Gastroesophageal sphincter (tissue), 4 donors: ENCODE results near the gene GPX7. TPM values are rescaled to one million over a fixed set of nuclear protein-coding genes. Genes with fewer than 3 reads are reported as not detected.
A peak's percentile ranks its signal among the peaks of the same experiment; 100 is the strongest.

Source experiments
- ATAC-seq: fragments of 150-250 bp; one replicate; pipeline ENCODE4 v1.9.1; 2016; ENCODE audit warnings: mild to moderate bottlenecking, moderate library complexity
- H3K27ac ChIP-seq, 4 donors: fragments of 200-600 bp; sonication (generic) in 3 of 4; 1 replicate in 3 of 4; 2 replicates in 1 of 4; pipeline ENCODE4 v1.5.1; 2016 to 2019
- H3K27me3 ChIP-seq: fragments of 200-600 bp; sonication (generic); one replicate; pipeline ENCODE4 v1.5.1; 2019
- H3K36me3 ChIP-seq, 2 donors: fragments of 200-600 bp; sonication (generic); one replicate each; pipeline ENCODE4 v1.5.1; 2019; ENCODE audit warnings: control low read depth in 1 of 2
- H3K4me1 ChIP-seq, 3 donors: fragments of 200-600 bp; sonication (generic); 1 replicate in 2 of 3; 2 replicates in 1 of 3; pipeline ENCODE4 v1.5.1; 2016 to 2019; ENCODE audit warnings: control low read depth in 2 of 3
- H3K4me3 ChIP-seq, 2 donors: fragments of 200-600 bp; sonication (generic); one replicate each; pipeline ENCODE4 v1.5.1; 2019; ENCODE audit warnings: mild to moderate bottlenecking in 1 of 2, moderate library complexity in 1 of 2
- H3K9me3 ChIP-seq, 3 donors: fragments of 200-600 bp; sonication (generic); one replicate each; pipeline ENCODE4 v1.5.1; 2017 to 2019; ENCODE audit warnings: control low read depth in 2 of 3
- CTCF ChIP-seq, 4 experiments: fragments of 200-600 bp in 2 of 4; fragments of 450-650 bp in 2 of 4; sonication (generic) in 1 of 4; IDR thresholded peaks; one replicate each; pipeline ENCODE4 v1.5.1; 2017 to 2019; ENCODE audit warnings: antibody characterized with exemption in 4 of 4, mild to moderate bottlenecking in 2 of 4, moderate library complexity in 2 of 4
- EP300 ChIP-seq: sonication (generic); formaldehyde crosslinking; IDR thresholded peaks from one replicate; pipeline ENCODE4 v1.6.1; 2017; ENCODE audit warnings: antibody characterized with exemption, mild to moderate bottlenecking
- POLR2A ChIP-seq, 2 donors: fragments of 450-650 bp; IDR thresholded peaks; one replicate each; pipeline ENCODE4 v1.6.1; 2017; ENCODE audit warnings: antibody characterized with exemption in 2 of 2, mild to moderate bottlenecking in 2 of 2, moderate library complexity in 1 of 2
- POLR2AphosphoS5 ChIP-seq: sonication (generic); formaldehyde crosslinking; IDR thresholded peaks from one replicate; pipeline ENCODE4 v1.6.1; 2017; ENCODE audit warnings: antibody characterized with exemption
- WGBS, 2 donors: methylation state at CpG; one replicate each; pipeline ENCODE4 v1.1.5; 2018; ENCODE audit warnings: low coverage in 1 of 2; 5-methylcytosine and 5-hydroxymethylcytosine counted together
- total RNA-seq, 4 donors: library from RNA; depleted of rRNA; stranded (reverse); fragments of >200 nt; gene quantifications; one replicate each; pipeline ENCODE4 v1.1.0, GENCODE V29; 2016

GPX7 gene
- total RNA-seq, 4 donors from 2014 or later, result 13.0 to 22.5 (median 16.2) TPM

GRCh38 chr1:52567943-52568342, 34.2 kb upstream of the GPX7 start:
- no peaks in the 10 kb centered on the region for H3K36me3 ChIP-seq
- ATAC-seq, result no peak
- 43 to 67% methylated on average over 1 to 5 of the region's 5 CpGs for WGBS, 2 donors
- TF ChIP-seq EP300 (no peak), CTCF (IDR thresholded peaks at IDR 0.05) (no peak), POLR2A (IDR thresholded peaks at IDR 0.05) (no peak), POLR2AphosphoS5 (no peak)
- H3K4me1 ChIP-seq, result no peaks in the 10 kb centered on the region
- H3K27ac ChIP-seq, result no peak overlapping the region
- H3K9me3 ChIP-seq, result no peaks in the 10 kb centered on the region
- no peak overlapping the region for H3K4me3 ChIP-seq
- no peaks in the 10 kb centered on the region for H3K27me3 ChIP-seq

- Histone ChIP-seq H3K4me1 (peaks cover 0 to 5% (median 0%) of the 10 kb centered on the region in 3 donors), H3K27ac (no peak overlapping the region), H3K9me3 (no peaks in the 10 kb centered on the region), H3K27me3 (no peaks in the 10 kb centered on the region), H3K36me3 (no peaks in the 10 kb centered on the region), H3K4me3 (no peak overlapping the region)
- ATAC-seq, result no peak
- 42 to 47% methylated on average over 7 of the region's 7 CpGs for WGBS, 2 donors
- TF ChIP-seq POLR2A (IDR thresholded peaks at IDR 0.05) (no peak), CTCF (IDR thresholded peaks at IDR 0.05) (no peak), EP300 (no peak), POLR2AphosphoS5 (no peak)
Measured at GRCh38 chr1:52569449-52570210, 32.5 kb upstream of the GPX7 start.

GRCh38 chr1:52571783-52572182, 30.4 kb upstream of the GPX7 start:
- no peaks in the 10 kb centered on the region for H3K36me3 ChIP-seq

GRCh38 chr1:52572387-52572786, 29.8 kb upstream of the GPX7 start:
- no peak overlapping the region for H3K4me3 ChIP-seq
- H3K27ac ChIP-seq, result no peak overlapping the region
- H3K36me3 ChIP-seq, result no peaks in the 10 kb centered on the region
- no peak for ATAC-seq
- no peaks in the 10 kb centered on the region for H3K27me3 ChIP-seq
- 92% methylated on average over 4 of the region's 4 CpGs; no CpG with 5 or more reads in 1 of the 2 donors for WGBS, 2 donors
- TF ChIP-seq EP300 (no peak), CTCF (IDR thresholded peaks at IDR 0.05) (no peak), POLR2A (IDR thresholded peaks at IDR 0.05) (no peak), POLR2AphosphoS5 (no peak)
- H3K9me3 ChIP-seq, result no peaks in the 10 kb centered on the region
- H3K4me1 ChIP-seq, result peaks cover 0 to 8% (median 0%) of the 10 kb centered on the region in 3 donors

More at GRCh38 chr1:52571783-52572182, 30.4 kb upstream of the GPX7 start:
- Histone ChIP-seq H3K27ac (no peak overlapping the region), H3K4me1 (peaks cover 0 to 8% (median 0%) of the 10 kb centered on the region in 3 donors), H3K9me3 (no peaks in the 10 kb centered on the region), H3K4me3 (no peak overlapping the region), H3K27me3 (no peaks in the 10 kb centered on the region)
- WGBS, 2 donors, result 63 to 100% methylated on average over 1 of the region's 1 CpG
- ATAC-seq, result no peak
- TF ChIP-seq POLR2AphosphoS5 (no peak), CTCF (IDR thresholded peaks at IDR 0.05) (no peak), POLR2A (IDR thresholded peaks at IDR 0.05) (no peak), EP300 (no peak)

GRCh38 chr1:52574594-52574993, 27.6 kb upstream of the GPX7 start:
- Histone ChIP-seq H3K36me3 (no peaks in the 10 kb centered on the region), H3K4me1 (peaks cover 0 to 8% (median 0%) of the 10 kb centered on the region in 3 donors), H3K9me3 (no peaks in the 10 kb centered on the region), H3K4me3 (no peak overlapping the region), H3K27ac (peak overlapping the region in 2 of 4 donors; percentile 11 to 26), H3K27me3 (no peaks in the 10 kb centered on the region)
- TF ChIP-seq POLR2A (IDR thresholded peaks at IDR 0.05) (no peak), EP300 (no peak), CTCF (IDR thresholded peaks at IDR 0.05) (no peak), POLR2AphosphoS5 (no peak)
- ATAC-seq, result no peak
- 0 to 18% methylated on average over 1 to 2 of the region's 2 CpGs for WGBS, 2 donors
